Measurements from ENCODE around the gene MOSMO.

DNA sequence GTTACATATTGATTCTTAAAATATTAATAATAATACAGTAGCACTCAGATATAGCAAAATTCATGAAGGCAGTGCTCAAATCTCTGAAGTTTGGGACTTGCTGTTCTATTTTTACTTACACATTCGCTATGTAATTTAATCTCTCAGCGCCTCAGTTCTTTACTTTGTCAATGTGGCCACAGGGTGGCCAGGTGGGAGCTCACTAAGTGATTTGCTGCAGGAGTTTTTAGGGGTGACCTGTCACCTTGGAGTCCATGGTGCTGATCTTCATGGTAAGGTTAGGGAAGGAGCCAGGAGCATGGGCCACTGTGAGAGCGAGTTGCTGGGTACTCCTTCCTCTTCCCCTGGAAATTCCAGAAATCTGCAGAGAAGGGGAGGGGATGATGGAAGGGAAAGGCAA is 112.5 kb downstream of the MOSMO start:
- TF ChIP-seq TAF1 (IDR thresholded peaks at IDR 0.05; ENCODE audit: borderline replicate concordance, low read depth, low read length) (no peak), POLR2AphosphoS5 (IDR thresholded peaks at IDR 0.05; ENCODE audit: low read depth, low read length) (no peak), POLR2A (IDR thresholded peaks at IDR 0.05; ENCODE audit: low read depth, low read length) (no peak)
